GM18951 (cell line): Measurements from ENCODE around the gene GTPBP2.
A peak's percentile ranks its signal among the peaks of the same experiment; 100 is the strongest.

Experiments
- POLR2A ChIP-seq: IDR thresholded peaks from 4 replicates; pipeline ENCODE4 v1.6.1; 2011; ENCODE audit warnings: mild to moderate bottlenecking; ENCODE audit not compliant: insufficient read length, insufficient read depth; ENCODE audit errors: extremely low read depth
- in situ Hi-C: fragments of 300-500 bp; cut with MboI; formaldehyde crosslinking; loops from one replicate; pipeline ENCODE4 v1.12.0; 2022; ENCODE audit warnings: low sequenced_read_pairs, mixed read lengths, inconsistent platforms; ENCODE audit not compliant: unreplicated experiment

The GTPBP2 gene

GRCh38 chr6:43629104-43629504, at the start of gene GTPBP2:
Gene GTPBP2 (minus strand): TSS chr6:43629264. CDS start chr6:43629162, 102 bp downstream.
- in situ Hi-C loops = no loop called here
- TF ChIP-seq POLR2A = peak; percentile 47

- in situ Hi-C loops = no loop called here
- TF ChIP-seq POLR2A = no peak
Measured at GRCh38 chr6:43678341-43678740, 49.3 kb upstream of the GTPBP2 start.

- TF ChIP-seq POLR2A = no peak
- in situ Hi-C loops = no loop called here
Measured at GRCh38 chr6:43677759-43678158, 48.7 kb upstream of the GTPBP2 start.

GRCh38 chr6:43676962-43677606, 48.0 kb upstream of the GTPBP2 start:
- TF ChIP-seq POLR2A = no peak
- in situ Hi-C loops = no loop called here

DNA sequence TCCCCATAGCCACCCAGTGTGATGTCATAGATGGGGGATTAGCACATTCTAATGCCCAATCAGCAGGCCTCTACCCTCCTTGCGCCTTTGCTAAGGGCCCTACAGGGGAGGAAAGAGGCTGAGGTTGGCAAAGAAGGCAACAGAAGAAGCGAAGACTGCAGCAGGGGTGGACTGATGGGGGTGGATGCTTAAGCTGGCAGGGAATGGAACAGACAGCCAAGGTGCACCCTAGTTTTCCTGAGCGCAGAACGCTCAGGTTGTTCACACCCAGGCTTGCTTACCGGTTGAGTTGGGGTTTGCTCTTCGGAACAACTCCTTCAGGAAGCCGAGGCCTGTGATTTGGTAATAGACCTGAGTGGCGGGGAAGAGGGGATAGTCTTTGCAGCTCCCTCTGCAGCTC, 45.9 kb upstream of the GTPBP2 start:
- in situ Hi-C loops = no loop called here
- no peak for TF ChIP-seq POLR2A

DNA sequence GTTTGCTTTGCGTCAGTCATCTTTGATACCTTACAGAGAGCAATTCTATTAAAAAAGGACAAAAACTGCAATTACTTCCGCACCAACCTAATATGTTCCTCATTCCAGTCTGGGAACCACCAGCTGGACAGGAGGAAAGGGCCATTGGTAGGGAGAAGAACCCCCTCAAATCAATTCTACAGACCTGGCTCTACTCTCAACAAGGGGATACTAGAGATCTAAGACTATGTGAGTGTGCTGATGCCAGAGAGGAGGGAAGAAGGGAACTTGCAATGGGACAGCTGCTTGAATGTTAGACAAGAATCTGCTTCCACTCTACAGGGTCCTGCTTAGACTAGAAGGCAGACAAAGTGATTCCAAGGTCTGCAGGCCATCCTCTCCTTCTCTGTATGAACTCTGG, 45.2 kb upstream of the GTPBP2 start:
- no peak for TF ChIP-seq POLR2A
- in situ Hi-C loops = no loop called here

- in situ Hi-C loops = no loop called here
- TF ChIP-seq POLR2A = no peak
Measured at GRCh38 chr6:43673444-43674084, 44.5 kb upstream of the GTPBP2 start.

DNA sequence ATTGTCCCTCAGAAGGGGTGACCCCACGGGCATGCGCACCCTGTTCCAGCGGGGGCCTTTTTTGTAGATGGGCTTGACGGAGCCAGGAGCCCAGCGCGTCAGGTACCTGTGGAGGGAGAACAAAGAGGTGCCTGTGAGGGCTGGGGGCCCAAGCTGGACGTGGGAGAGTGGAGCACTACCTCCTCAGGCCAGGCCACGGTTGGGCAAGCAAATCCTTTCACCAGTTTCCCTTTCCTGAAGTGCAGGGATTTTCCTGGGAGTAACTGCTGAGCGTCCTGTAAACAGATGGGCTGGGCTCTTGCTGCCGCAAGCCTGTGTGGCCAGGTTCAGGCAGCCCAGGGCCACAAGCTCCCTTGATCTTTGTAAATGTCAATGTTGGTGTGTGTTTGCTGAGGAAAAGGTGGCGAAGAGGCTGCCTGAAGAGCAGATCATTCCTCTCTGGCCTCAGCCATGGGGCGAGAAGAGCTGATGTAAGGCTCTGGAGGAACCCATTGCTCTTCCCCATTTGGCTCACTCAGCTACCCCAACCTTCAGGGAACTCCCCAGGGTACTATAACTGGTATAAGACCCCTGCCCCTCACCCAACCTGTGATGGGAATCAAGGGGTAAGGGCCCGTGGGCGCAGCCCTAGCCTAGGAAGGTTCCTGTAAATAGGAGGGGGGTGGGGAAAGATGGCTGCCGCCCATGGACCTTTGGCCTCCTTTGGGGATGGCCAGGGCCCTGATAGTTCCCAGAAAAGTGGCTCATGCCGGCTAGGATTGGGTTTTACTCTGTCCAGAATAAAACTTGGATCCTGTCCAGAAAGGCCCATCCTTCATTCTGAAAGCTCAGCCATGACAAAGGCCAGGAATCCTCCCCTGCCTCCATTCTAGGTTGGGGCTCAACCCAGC, 43.0 kb upstream of the GTPBP2 start:
- in situ Hi-C loops = no loop called here
- TF ChIP-seq POLR2A = no peak

DNA sequence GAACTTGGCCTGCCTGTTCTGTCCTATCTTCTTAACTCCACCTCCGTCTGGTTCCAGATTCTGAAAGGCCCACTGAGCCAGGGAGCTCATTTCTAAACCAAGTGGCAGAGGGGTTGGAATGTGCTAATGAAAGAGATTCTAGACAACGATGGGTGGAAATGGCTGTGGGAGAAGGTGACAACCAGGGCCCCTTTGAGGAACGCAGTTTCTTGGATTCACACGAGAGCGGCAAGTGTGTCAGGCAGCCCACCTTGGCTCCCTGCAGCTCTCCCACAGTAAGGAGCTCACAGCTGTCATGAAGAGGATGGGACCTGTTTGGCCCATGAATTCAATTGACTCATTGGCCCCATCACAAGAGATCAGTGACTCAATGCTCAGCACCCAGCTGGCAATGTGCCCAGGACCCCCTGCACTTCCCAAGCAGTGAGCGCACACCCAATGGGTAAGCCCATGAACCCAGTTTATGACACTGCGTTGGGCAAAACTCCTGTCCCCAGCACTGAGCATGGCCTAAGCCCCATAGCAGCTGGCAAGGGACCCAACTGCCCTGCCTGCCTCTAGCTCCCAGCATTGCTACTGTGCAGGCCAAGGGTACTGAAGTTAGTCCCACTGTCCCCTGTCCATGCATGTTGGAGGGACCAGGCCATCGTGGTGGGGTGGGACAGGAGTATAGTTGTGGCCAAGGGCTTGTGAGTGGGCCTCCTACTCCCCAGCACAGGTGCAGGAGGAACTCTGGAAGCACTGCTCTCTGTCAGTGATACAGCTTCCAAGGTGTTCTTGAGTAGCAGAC, 42.1 kb upstream of the GTPBP2 start:
- in situ Hi-C loops = no loop called here
- TF ChIP-seq POLR2A = no peak

- in situ Hi-C loops = no loop called here
- TF ChIP-seq POLR2A = no peak
Measured at GRCh38 chr6:43670623-43670986, 41.5 kb upstream of the GTPBP2 start.

- TF ChIP-seq POLR2A = no peak
- in situ Hi-C loops = no loop called here
Measured at GRCh38 chr6:43669922-43670622, 41.0 kb upstream of the GTPBP2 start.

- TF ChIP-seq POLR2A = no peak
- in situ Hi-C loops = no loop called here
Measured at GRCh38 chr6:43669050-43669921, 40.2 kb upstream of the GTPBP2 start.
